Heart right ventricle (tissue), 16 donors: Measurements from ENCODE around the gene HMCN2. TPM values are rescaled to one million over a fixed set of nuclear protein-coding genes. Genes with fewer than 3 reads are reported as not detected.

Experiments used
- ATAC-seq, 8 donors: fragments of 200-7000 bp; cut with Tn5 transposase; one replicate each; pipeline ENCODE4 v1.9.1; 2020; ENCODE audit warnings: mild to moderate bottlenecking in 8 of 8, moderate library complexity in 8 of 8, moderate number of reproducible peaks in 1 of 8
- DNase-seq, 2 donors: peaks; one replicate each; pipeline ENCODE4 v3.0.0-alpha.2; 2020
- H3K27ac ChIP-seq, 10 donors: fragments of 200-600 bp; sonication (generic) in 2 of 10; one replicate each; pipeline versions ENCODE4 v1.5.0 to v1.8.0; 2020 to 2022; ENCODE audit warnings: mild to moderate bottlenecking in 3 of 10
- H3K27me3 ChIP-seq, 7 donors: fragments of 200-600 bp; one replicate each; pipeline ENCODE4 v1.8.0; 2021 to 2022; ENCODE audit warnings: mild to moderate bottlenecking in 2 of 7
- H3K36me3 ChIP-seq, 9 donors: fragments of 200-600 bp; sonication (generic) in 1 of 9; one replicate each; pipeline versions ENCODE4 v1.5.0 to v1.8.0; 2020 to 2022; ENCODE audit warnings: mild to moderate bottlenecking in 2 of 9
- H3K4me1 ChIP-seq, 9 donors: fragments of 200-600 bp; sonication (generic) in 1 of 9; one replicate each; pipeline versions ENCODE4 v1.5.0 to v1.8.0; 2020 to 2022; ENCODE audit warnings: mild to moderate bottlenecking in 4 of 9
- H3K4me3 ChIP-seq, 10 donors: fragments of 200-600 bp; sonication (generic) in 2 of 10; one replicate each; pipeline versions ENCODE4 v1.5.0 to v1.8.0; 2020 to 2022; ENCODE audit warnings: mild to moderate bottlenecking in 7 of 10, moderate library complexity in 2 of 10
- H3K9me3 ChIP-seq, 11 donors: fragments of 200-600 bp in 10 of 11; sonication (generic) in 2 of 11; one replicate each; pipeline versions ENCODE4 v1.5.0 to v1.8.0; 2013 to 2022; ENCODE audit warnings: mild to moderate bottlenecking in 2 of 11, control low read depth in 1 of 11, moderate library complexity in 1 of 11
- CTCF ChIP-seq, 9 donors: fragments of 200-600 bp; sonication (generic) in 2 of 9; IDR thresholded peaks; one replicate each; pipeline versions ENCODE4 v1.5.0 to v1.8.0; 2021 to 2022; ENCODE audit warnings: antibody characterized with exemption in 9 of 9, mild to moderate bottlenecking in 5 of 9, moderate library complexity in 1 of 9
- WGBS, 2 donors: extraction: QIAGEN DNeasy Blood & Tissue Kit; methylation state at CpG; one replicate each; pipeline ENCODE4 v1.1.7; 2013; ENCODE audit warnings: inconsistent platforms in 1 of 2; 5-methylcytosine and 5-hydroxymethylcytosine counted together
- intact Hi-C, 10 donors: fragments of 100-400 bp; cut with DNase I; formaldehyde crosslinking; loops; one replicate each; pipeline versions ENCODE4 v1.11.1 to v1.14.2; 2022
- polyA plus RNA-seq, 2 donors: library from polyadenylated mRNA; stranded (reverse); fragments of 200-250 nt; gene quantifications; one replicate each; pipeline ENCODE4 v1.2.3, GENCODE V29; 2013
- total RNA-seq, 10 donors: library from RNA; stranded (reverse); fragmentation: NEBNext Ultra II Directional in 3 of 10; extraction: Animal tissue kit (Norgen Biotek cat#: 25700) in 3 of 10; gene quantifications; one replicate each; pipeline versions ENCODE4 v1.2.1 to v1.2.4, GENCODE V29; 2021 to 2023
- donor health status: Arrhythmogenic right ventricular cardiomyopathy.
- donor health status: ischemic (EF 13 %, LVEDD 7.1; RV severe dilation, severe dysfunction).
- donor health status: healthy with polysubstance abuse.
- donor health status: DM: no; HTN: yes; CAD: no.
- donor health status: DM: no; HTN: no; CAD: no.
- donor health status: ischemic (EF 25% LVEDD 6.9; RV normal size, moderate dysfunction).
- donor health status: ischemic (EF 25% LVEDD 5.7; RV mildly dilated, moderate dysfunction).
- donor health status: healthy.
- donor health status: DM: yes; HTN: yes; CAD: no.
- donor health status: Ischemic cardiomyopathy.
- donor health status: ischemic (EF 35%, LVEDD 5.7; RV mildly dilated, moderate dysfunction).
- donor health status: nonischemic (EF 11% LVEDD 7.7; RV severe dilation, severe dysfunction).
- donor health status: DM: yes; HTN: yes; CAD: no.
- donor health status: PGD.
- donor health status: ischemic (EF 29% LVEDD 5.4; RV normal size, mild dysfunction).
- donor health status: nonischemic (EF 23%, LVEDD 6.1; RV moderate dilation, normal function).

The HMCN2 gene
- total and polyA plus RNA-seq, 12 donors = 2.6 to 10.2 (median 4.9) TPM

DNA sequence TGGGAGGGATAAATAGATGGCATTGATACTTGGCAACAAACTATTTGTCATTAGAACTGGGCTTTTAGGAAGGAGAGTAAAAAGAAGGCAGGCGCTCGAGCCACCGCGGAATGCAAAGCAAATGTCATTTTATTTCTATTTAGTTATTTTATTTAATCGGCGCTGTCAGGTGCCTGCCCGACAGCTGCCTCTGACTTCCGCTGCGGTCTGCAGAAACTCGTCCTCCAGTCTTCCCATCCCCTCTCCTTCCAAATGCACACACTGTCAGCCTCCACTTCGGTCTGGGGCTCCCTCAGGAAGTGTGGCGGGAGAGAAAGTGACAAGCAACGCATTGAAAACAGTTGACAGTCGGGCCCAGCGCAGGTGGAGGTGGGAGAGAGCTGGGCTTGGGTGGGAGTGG lies 208.5 kb downstream of the HMCN2 start:
- H3K9me3 ChIP-seq = no peaks in the 10 kb centered on the region
- TF ChIP-seq CTCF (IDR thresholded peaks at IDR 0.05) = no peak
- peaks cover 0 to 70% (median 11%) of the 10 kb centered on the region in 9 donors for H3K36me3 ChIP-seq
- no peak for ATAC-seq
- intact Hi-C loops = loop anchor here in 1 of 10 donors (10.0 kb wide), 1 partner anchor 59 kb away; no protein-coding TSS in a partner anchor
- no peak overlapping the region for H3K4me3 ChIP-seq
- no peaks in the 10 kb centered on the region for H3K4me1 ChIP-seq
- peaks cover 0 to under 1% (median 0%) of the 10 kb centered on the region in 7 donors for H3K27me3 ChIP-seq
- H3K27ac ChIP-seq = no peak overlapping the region
- WGBS, 2 donors = 66 to 78% methylated on average over 15 of the region's 15 CpGs
- no peak for DNase-seq

DNA sequence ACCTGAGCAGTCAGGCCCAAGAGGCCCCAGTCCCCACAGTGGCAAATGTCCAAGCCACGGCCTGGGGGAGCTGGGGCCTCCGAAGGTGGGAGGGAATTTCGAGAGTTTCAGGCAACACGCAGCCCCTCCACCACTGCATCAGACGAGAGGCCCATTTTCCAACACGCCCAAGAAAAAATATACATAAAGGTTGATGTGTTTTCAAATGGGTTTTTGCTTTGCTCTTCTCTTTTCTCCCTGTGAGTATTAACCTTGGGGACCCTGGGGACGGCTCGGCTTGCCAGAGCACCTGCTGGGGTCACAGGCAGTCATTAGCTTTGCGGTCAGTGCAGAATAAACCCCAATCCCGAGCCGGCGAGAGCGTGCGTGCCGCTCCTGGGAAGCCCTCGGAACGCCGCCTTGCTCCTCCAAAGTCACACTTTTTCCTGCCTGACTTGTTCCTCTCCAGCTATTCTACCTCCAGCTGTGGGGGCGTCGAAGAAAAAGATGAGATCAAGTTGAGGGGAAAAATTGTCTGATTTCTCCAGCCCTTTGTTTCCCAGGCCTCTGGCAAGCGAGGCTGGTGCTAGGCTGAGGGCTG lies 210.7 kb downstream of the HMCN2 start:
- ATAC-seq = no peak
- intact Hi-C loops = loop anchor here in 1 of 10 donors (10.0 kb wide), 1 partner anchor 61 kb away; no protein-coding TSS in a partner anchor
- H3K4me1 ChIP-seq = no peaks in the 10 kb centered on the region
- H3K9me3 ChIP-seq = no peaks in the 10 kb centered on the region
- H3K4me3 ChIP-seq = no peak overlapping the region
- no peak overlapping the region for H3K27ac ChIP-seq
- peaks cover 0 to 68% (median 13%) of the 10 kb centered on the region in 9 donors for H3K36me3 ChIP-seq
- DNase-seq = no peak
- H3K27me3 ChIP-seq = no peaks in the 10 kb centered on the region
- no peak for TF ChIP-seq CTCF (IDR thresholded peaks at IDR 0.05)
- WGBS, 2 donors = 87 to 90% methylated on average over 21 of the region's 21 CpGs

DNA sequence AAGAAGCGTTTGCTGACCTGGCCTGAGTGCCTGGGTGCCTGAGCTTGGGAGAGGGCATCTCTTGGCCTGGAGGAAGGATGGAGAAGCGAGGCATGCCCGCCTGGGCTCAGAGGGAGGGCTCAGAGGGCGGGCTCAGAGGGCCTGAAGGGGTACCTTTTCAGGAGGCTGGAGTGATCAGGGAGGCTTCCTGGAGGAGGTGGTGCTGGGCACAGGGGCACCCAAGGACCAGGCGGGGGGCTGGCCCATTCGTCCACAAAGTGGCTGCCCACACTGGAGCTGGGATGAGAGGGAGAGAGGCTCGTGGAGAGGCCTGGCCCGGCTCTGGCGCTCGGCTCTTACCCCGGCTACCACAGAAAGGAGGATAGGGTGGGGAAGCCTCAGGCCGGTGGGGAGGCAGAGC lies 212.0 kb downstream of the HMCN2 start:
- Histone ChIP-seq H3K27me3 (peaks cover 0 to 1% (median 0%) of the 10 kb centered on the region in 7 donors), H3K4me3 (no peak overlapping the region), H3K4me1 (no peaks in the 10 kb centered on the region), H3K9me3 (no peaks in the 10 kb centered on the region), H3K36me3 (peaks cover 0 to 60% (median 13%) of the 10 kb centered on the region in 9 donors), H3K27ac (no peak overlapping the region)
- intact Hi-C loops = loop anchor here in 1 of 10 donors (10.0 kb wide), 1 partner anchor 63 kb away; no protein-coding TSS in a partner anchor
- ATAC-seq (no peak), DNase-seq (no peak)
- TF ChIP-seq CTCF (IDR thresholded peaks at IDR 0.05) = no peak
- WGBS, 2 donors = 92 to 93% methylated on average over 12 of the region's 12 CpGs

DNA sequence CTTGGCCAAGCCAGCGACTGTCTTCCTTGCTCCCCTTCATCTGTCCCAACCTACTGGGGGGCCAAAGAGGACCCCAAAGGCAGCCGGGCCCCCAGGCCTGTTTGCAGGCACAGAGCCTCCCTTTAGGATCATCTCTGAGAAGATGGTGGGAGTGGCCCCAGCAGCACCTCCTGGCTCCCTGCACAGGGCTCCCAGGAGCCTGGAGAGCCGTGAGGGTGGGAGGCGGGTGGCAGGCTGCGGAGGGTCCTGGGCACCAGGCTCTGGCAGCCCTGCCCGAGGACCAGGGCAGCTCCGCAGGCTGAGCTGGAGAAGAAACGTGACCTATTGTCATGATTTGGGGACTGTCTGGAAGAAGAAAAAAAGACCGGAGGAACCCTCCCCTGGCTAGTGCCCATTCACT lies 212.6 kb downstream of the HMCN2 start:
- H3K27me3 ChIP-seq = peaks cover 0 to 5% (median 0%) of the 10 kb centered on the region in 7 donors
- no peak for DNase-seq
- H3K27ac ChIP-seq = no peak overlapping the region
- H3K36me3 ChIP-seq = peaks cover 0 to 54% (median 13%) of the 10 kb centered on the region in 9 donors
- H3K4me3 ChIP-seq = no peak overlapping the region
- no peaks in the 10 kb centered on the region for H3K4me1 ChIP-seq
- no peak for TF ChIP-seq CTCF (IDR thresholded peaks at IDR 0.05)
- 89 to 92% methylated on average over 9 of the region's 9 CpGs for WGBS, 2 donors
- intact Hi-C loops = loop anchor here in 1 of 10 donors (10.0 kb wide), 1 partner anchor 63 kb away; no protein-coding TSS in a partner anchor
- ATAC-seq = no peak
- no peaks in the 10 kb centered on the region for H3K9me3 ChIP-seq
